Keratinocyte (primary cell): ENCODE measurements around the gene MYH9.

Experiments used
- CTCF ChIP-seq, 3 experiments: IDR thresholded peaks in 1 of 3; conservative IDR thresholded peaks in 1 of 3; optimal IDR thresholded peaks in 1 of 3; 2 replicates in 2 of 3; 3 replicates in 1 of 3; pipeline versions ENCODE3 to v1.5.1; 2011; ENCODE audit warnings: low read length in 3 of 3, mild to moderate bottlenecking in 3 of 3, moderate library complexity in 2 of 3, control low read depth in 1 of 3, inconsistent platforms in 1 of 3; ENCODE audit not compliant: insufficient read depth in 2 of 3; ENCODE audit errors: extremely low read depth in 1 of 3
- EZH2 ChIP-seq: IDR thresholded peaks from one replicate; pipeline ENCODE4 v1.6.1; 2012; ENCODE audit warnings: inconsistent platforms, mild to moderate bottlenecking, low read length, moderate library complexity

GRCh38 chr22:36295247-36295646 is 92.5 kb downstream of the MYH9 start:
- no peak for TF ChIP-seq CTCF (optimal IDR thresholded peaks at IDR 0.05 in 1 of 3, IDR thresholded peaks at IDR 0.05 in 1 of 3, conservative IDR thresholded peaks at IDR 0.05 in 1 of 3; ENCODE audit: extremely low read depth in 1 of 3, insufficient read depth in 2 of 3, low read length in 3 of 3)
- no peak for TF ChIP-seq EZH2
